Measurements from ENCODE around the gene KLF12. TPM values are rescaled to one million over a fixed set of nuclear protein-coding genes. Genes with fewer than 3 reads are reported as not detected.

KLF12 gene
- total and polyA plus RNA-seq, 2 donors (not counting 1 experiment from before 2014, with no cell fraction given) = 11.4 to 18.2 TPM

DNA sequence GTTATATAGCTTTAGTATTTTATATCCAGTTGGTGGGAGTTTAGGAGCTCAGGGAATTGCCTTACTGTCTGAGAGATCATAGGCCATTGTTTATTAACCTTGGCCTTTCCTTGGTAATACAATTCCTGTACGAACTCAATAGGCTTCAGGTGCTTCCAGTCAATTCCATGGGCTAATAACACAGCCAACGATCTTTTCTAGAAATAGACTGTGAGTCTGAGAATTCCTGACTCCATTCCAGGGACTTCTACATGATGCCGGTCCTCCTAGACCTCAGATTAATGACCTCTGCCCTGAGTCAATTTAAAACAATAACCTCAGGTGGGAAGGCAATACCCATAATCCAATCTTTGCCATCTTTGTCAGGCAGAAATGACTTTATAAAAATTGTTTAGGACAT is 39.6 kb upstream of the KLF12 start:
- Histone ChIP-seq H3K27me3 (ENCODE audit: control insufficient read depth, insufficient read depth, low read length) (no peaks in the 10 kb centered on the region), H3K4me1 (ENCODE audit: control insufficient read depth, extremely low read depth, insufficient read depth, low read length) (no peaks in the 10 kb centered on the region)

DNA sequence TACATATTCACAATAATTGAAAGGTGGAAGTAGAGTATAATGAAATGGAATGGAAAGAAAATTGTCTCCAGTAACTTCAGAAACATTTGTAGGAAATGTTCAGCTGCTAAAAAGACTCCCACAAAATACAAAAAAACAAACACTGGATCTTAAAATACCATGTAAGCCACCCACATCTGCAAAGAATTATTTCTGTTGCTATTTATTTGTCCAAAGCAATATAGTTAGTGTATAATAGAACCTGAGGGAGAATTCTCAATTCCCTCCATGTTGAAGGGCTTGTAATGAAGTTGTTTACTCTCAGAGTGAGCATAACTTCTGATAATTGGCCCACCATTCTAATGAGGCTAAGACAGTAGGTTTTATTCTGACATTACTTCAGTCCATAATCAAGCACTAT is 37.4 kb upstream of the KLF12 start:
- Histone ChIP-seq H3K4me1 (ENCODE audit: control insufficient read depth, extremely low read depth, insufficient read depth, low read length) (no peaks in the 10 kb centered on the region), H3K79me2 (ENCODE audit: control insufficient read depth, insufficient read depth, low read length) (no peaks in the 10 kb centered on the region), H3K4me2 (ENCODE audit: extremely low read depth, insufficient read depth, low read length) (no peak overlapping the region), H3K27me3 (ENCODE audit: control insufficient read depth, insufficient read depth, low read length) (no peaks in the 10 kb centered on the region), H3K9me3 (ENCODE audit: control insufficient read depth, insufficient read depth, low read depth, low read length) (no peaks in the 10 kb centered on the region), H3K27ac (ENCODE audit: insufficient read depth, low read length) (no peak overlapping the region), H3K9ac (ENCODE audit: insufficient read depth, low read length) (no peak overlapping the region), H3K4me3 (replicated peaks in 1 of 4; ENCODE audit: control extremely low read depth in 1 of 4, insufficient read depth in 1 of 4, low read depth in 3 of 4, low read length in 4 of 4) (no peak overlapping the region), H2AFZ (ENCODE audit: low read length) (no peak overlapping the region), H4K20me1 (ENCODE audit: control insufficient read depth, extremely low read depth, insufficient read depth, low read length) (no peaks in the 10 kb centered on the region), H3K36me3 (ENCODE audit: control insufficient read depth, insufficient read depth, low read length) (no peaks in the 10 kb centered on the region)
- TF ChIP-seq, protein P1, sequence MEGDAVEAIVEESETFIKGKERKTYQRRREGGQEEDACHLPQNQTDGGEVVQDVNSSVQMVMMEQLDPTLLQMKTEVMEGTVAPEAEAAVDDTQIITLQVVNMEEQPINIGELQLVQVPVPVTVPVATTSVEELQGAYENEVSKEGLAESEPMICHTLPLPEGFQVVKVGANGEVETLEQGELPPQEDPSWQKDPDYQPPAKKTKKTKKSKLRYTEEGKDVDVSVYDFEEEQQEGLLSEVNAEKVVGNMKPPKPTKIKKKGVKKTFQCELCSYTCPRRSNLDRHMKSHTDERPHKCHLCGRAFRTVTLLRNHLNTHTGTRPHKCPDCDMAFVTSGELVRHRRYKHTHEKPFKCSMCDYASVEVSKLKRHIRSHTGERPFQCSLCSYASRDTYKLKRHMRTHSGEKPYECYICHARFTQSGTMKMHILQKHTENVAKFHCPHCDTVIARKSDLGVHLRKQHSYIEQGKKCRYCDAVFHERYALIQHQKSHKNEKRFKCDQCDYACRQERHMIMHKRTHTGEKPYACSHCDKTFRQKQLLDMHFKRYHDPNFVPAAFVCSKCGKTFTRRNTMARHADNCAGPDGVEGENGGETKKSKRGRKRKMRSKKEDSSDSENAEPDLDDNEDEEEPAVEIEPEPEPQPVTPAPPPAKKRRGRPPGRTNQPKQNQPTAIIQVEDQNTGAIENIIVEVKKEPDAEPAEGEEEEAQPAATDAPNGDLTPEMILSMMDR (conservative IDR thresholded peaks at IDR 0.05 in 1 of 2, IDR thresholded peaks at IDR 0.05 in 1 of 2; ENCODE audit: low read depth in 1 of 2, low read length in 2 of 2) = no peak
- no peak for TF ChIP-seq EZH2 (IDR thresholded peaks at IDR 0.05; ENCODE audit: low read length, missing control alignments)
- DNase-seq (ENCODE audit: low read depth in 2 of 2) = no peak

More for the DNA sequence above, 39.6 kb upstream of the KLF12 start:
- no peak for TF ChIP-seq EZH2 (IDR thresholded peaks at IDR 0.05; ENCODE audit: low read length, missing control alignments)
- TF ChIP-seq, protein P1 (conservative IDR thresholded peaks at IDR 0.05 in 1 of 2, IDR thresholded peaks at IDR 0.05 in 1 of 2; ENCODE audit: low read depth in 1 of 2, low read length in 2 of 2) = no peak
- DNase-seq (ENCODE audit: low read depth in 2 of 2) = no peak
- Histone ChIP-seq H3K36me3 (ENCODE audit: control insufficient read depth, insufficient read depth, low read length) (no peaks in the 10 kb centered on the region), H3K79me2 (ENCODE audit: control insufficient read depth, insufficient read depth, low read length) (no peaks in the 10 kb centered on the region), H3K9ac (ENCODE audit: insufficient read depth, low read length) (no peak overlapping the region), H3K9me3 (ENCODE audit: control insufficient read depth, insufficient read depth, low read depth, low read length) (no peaks in the 10 kb centered on the region), H3K27ac (ENCODE audit: insufficient read depth, low read length) (no peak overlapping the region), H3K4me2 (ENCODE audit: extremely low read depth, insufficient read depth, low read length) (no peak overlapping the region), H2AFZ (ENCODE audit: low read length) (no peak overlapping the region), H3K4me3 (replicated peaks in 1 of 4; ENCODE audit: control extremely low read depth in 1 of 4, insufficient read depth in 1 of 4, low read depth in 3 of 4, low read length in 4 of 4) (no peak overlapping the region), H4K20me1 (ENCODE audit: control insufficient read depth, extremely low read depth, insufficient read depth, low read length) (no peaks in the 10 kb centered on the region)

DNA sequence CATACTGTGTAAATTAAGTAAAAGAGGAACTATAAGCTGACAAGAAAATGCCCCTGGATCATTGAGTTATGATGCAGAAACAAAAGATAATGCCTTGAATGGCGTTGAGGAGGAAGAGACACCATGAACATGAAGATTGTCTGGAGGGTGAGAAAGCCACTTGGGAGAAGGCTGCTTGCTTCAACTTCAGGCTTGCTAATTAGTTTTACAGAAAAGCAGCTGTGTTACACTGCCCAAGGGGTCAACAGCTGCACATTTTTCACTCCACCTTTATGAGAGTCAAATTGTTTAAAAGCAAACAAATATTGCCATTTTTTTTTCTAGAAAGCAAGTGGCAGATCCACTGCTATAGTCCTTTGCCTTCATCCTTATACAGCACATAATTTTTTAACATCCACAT is 35.5 kb upstream of the KLF12 start:
- Histone ChIP-seq H3K9me3 (ENCODE audit: control insufficient read depth, insufficient read depth, low read depth, low read length) (no peaks in the 10 kb centered on the region), H3K4me1 (ENCODE audit: control insufficient read depth, extremely low read depth, insufficient read depth, low read length) (no peaks in the 10 kb centered on the region), H2AFZ (ENCODE audit: low read length) (no peak overlapping the region), H3K4me3 (replicated peaks in 1 of 4; ENCODE audit: control extremely low read depth in 1 of 4, insufficient read depth in 1 of 4, low read depth in 3 of 4, low read length in 4 of 4) (no peak overlapping the region), H3K27ac (ENCODE audit: insufficient read depth, low read length) (no peak overlapping the region), H4K20me1 (ENCODE audit: control insufficient read depth, extremely low read depth, insufficient read depth, low read length) (no peaks in the 10 kb centered on the region), H3K4me2 (ENCODE audit: extremely low read depth, insufficient read depth, low read length) (no peak overlapping the region), H3K79me2 (ENCODE audit: control insufficient read depth, insufficient read depth, low read length) (no peaks in the 10 kb centered on the region), H3K27me3 (ENCODE audit: control insufficient read depth, insufficient read depth, low read length) (no peaks in the 10 kb centered on the region), H3K9ac (ENCODE audit: insufficient read depth, low read length) (no peak overlapping the region), H3K36me3 (ENCODE audit: control insufficient read depth, insufficient read depth, low read length) (no peaks in the 10 kb centered on the region)
- no peak for DNase-seq (ENCODE audit: low read depth in 2 of 2)
- no peak for TF ChIP-seq EZH2 (IDR thresholded peaks at IDR 0.05; ENCODE audit: low read length, missing control alignments)
- TF ChIP-seq, protein P1 (conservative IDR thresholded peaks at IDR 0.05 in 1 of 2, IDR thresholded peaks at IDR 0.05 in 1 of 2; ENCODE audit: low read depth in 1 of 2, low read length in 2 of 2) = no peak
